Stimulated activated CD8-positive, alpha-beta memory T cell treated with anti-CD3 and anti-CD28 coated beads, Interleukin-7, amount 100 ng/mL, for 1 hour (primary cell): ENCODE data around the gene CX3CR1.
"Not testable (repeated sequence)": the region's sequence is repeated elsewhere in the genome, so short reads cannot be mapped to it uniquely, and the experiment has no call there.

Experiments
- DNase-seq, 2 donors: peaks; one replicate each; pipeline ENCODE4 v3.0.0-alpha.2; 2020; ENCODE audit warnings: low read depth in 2 of 2

CX3CR1 gene

DNA sequence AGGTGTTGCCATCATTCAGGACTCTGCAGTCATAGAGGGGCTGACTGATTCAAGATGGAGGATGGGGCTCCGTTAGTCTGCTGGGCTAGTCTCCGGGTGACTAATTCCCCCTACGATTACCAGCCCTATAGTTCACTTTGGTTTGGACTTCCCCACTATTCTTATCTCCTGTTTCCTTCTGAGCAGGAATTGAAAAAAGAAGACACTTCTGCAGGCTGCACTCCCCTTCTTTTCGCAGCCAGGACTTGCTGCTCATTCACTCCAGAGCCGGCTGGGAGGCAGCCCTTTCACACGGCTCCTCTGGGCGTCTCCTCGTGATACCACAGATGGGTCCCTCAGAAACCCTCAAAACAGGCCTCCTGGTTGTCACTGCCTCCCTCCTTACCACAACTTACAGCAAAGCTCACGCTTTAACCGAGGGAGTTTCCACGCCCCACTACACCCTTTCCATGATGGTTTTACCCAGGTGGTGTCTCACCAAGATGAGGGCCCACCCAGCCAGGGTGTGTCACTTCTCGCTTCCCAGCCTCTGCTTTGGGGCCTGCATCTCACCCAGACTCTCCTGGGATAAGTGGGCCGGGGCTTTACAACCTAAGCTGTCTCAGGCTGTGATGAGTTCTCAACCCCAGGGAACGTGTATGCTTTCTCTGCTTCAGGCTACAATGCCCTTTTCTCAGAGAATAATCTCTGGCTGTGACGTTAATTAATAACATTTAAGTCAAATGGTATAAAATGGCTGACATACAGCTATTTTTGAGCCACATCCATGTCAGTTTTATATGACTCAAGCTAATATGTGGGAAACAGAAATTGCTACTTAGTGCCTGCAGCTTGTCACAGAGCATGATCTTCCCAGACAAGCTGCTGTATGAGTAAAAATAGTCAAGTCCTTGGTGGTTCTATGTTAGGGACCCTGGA, 11.9 kb downstream of the CX3CR1 start:
- DNase-seq, result peak; percentile 45 to 60

DNA sequence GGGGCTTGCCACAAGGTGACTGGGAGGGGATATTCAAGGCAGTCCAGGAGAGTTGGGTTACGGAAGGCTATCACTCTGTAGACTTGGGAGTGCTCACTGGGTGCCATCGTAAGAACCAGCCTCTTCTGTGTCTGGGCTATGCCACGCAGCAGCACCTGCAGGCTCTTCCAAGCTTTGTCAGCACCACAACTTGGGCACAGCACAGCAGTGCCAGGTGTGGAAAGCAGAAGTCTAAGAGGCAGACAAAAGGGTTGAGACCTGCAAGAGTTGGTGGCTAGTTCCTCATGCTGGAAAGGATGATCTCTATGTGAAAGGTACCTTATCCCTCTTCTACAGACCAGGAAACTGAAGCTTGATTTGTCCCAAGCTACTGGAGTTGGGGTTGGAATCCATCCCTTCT, 15.8 kb downstream of the CX3CR1 start:
- DNase-seq, result no peak

DNA sequence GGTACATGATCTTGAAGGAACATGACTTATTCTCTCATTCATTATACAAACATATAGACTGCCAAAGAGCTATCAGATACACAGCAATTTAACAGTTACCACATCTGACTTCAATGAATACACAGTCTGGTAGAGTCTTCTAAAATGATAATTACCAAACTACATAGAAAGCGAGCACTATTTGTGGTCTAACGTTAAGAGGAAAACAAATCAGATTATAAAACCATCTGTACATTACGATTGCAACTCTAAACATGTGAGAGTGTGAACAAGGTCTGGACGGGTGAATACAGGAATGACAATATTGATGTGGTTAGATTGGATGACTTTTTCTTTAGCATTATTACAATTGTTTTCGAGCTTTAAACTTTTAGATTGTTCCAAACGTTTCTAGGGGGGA, 16.3 kb downstream of the CX3CR1 start:
- no peak for DNase-seq

DNA sequence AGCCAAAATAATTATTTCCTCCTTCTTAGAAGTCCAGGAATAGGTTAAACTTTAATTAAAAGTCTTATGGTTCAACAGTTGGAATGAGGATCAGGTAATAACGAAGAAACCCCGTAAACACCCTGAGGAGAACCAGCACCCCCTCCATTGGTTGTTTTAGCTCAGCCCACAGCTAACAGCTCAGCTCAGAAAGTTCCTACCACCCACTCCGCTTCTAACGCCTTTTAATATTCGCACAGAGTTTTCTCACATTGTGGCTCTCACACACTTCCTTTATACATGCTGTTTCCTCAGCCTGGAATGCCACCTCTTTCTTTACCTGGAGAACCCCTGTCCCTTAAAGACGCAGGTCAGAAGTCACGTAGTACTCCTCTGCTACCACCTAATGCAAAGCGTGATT, 17.0 kb downstream of the CX3CR1 start:
- no peak for DNase-seq

DNA sequence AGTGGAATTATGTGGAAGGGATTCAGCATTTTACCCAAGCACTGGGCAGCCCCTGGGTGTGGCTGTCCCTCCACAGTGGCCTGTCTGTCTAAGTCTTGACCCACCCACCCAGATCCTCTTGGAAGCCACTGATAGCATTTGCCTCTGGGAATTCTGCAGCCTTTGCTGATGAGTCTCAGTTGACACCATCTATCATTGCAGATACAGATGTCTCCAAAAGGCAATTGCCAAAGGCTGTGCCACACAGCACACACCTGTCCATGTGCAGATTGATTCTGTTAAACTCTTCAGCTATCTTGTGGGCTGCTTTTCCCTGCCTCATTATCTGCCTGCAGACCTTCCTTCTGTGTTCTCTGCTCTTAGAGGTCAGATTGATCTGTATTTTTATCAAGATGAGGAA, 18.1 kb downstream of the CX3CR1 start:
- no peak for DNase-seq

DNA sequence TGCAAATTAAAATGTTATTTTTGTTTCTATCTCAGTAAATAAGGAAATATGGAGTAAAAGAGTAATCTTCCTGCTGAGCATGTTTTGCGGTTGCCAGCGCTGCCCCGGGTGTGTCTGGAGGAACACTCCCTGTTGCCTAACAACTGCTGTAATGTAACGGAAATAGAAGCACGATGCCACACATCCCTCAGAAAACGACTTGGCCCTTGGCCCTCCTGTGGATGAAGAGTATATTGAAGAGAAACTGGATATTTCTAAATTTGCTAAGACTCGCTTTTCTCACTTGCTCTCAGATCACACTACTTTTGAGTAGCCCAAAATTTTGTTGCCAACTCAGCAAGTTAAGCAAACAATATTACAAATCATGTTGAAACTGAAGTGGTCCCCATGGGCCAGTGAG, 18.9 kb downstream of the CX3CR1 start:
- peak in 1 of 2 donors; percentile 27 for DNase-seq

DNA sequence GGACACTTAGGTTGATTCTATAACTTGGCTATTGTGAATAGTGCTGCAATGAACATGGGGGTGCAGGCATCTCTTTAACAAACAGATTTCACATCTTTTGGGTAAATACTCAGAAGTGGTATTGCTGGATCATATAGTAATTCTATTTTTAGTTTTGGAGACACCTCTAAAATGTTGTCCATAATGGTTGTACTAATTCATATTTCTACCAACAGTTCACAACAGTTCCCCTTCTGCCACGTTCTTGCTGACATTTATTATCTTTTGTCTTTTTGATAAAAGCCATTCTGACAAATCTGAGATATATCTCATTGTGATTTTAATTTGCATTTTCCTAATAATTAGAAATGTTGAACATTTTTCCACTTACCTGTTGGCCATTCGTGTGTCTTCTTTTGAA, 19.5 kb downstream of the CX3CR1 start:
- no peak for DNase-seq

DNA sequence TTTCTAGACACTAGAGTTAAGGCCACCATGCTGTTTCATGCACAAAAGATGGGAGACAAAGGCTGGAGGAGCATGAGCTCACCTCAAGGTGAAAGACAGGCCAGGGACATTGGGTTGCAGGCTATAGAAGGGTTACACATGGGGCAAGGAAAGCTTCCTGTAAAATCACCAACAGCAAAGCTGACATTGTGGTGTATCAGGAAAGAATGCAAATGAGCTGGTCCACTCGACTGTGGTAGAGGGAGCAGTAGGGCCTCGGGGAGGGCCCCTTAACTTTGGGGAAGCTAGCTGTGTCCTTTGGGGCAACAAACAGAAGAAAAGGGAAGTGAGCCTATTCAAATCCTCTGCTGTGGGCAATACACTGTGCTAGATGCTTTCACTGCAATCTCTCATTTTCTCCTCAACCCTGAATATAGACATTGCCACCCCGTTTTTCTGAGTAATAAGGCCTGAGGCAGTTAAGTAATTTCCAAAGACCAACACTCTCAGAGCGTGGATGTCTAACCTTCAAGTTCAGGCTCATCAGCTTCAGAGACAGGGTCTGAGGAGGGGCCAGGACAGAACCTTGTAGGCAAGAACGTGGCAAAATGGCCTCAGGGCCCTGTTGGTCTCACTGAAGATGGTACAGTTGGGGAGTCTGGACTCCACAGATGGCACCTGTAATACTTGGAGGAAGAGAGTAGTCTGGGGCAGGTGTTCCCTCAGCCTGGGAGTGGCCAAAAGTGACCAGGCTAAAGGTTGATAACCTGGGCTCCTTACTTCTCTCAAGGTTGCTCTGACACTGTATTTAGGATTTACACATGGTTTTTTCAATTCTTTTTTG, 24.1 kb downstream of the CX3CR1 start:
- no peak for DNase-seq

DNA sequence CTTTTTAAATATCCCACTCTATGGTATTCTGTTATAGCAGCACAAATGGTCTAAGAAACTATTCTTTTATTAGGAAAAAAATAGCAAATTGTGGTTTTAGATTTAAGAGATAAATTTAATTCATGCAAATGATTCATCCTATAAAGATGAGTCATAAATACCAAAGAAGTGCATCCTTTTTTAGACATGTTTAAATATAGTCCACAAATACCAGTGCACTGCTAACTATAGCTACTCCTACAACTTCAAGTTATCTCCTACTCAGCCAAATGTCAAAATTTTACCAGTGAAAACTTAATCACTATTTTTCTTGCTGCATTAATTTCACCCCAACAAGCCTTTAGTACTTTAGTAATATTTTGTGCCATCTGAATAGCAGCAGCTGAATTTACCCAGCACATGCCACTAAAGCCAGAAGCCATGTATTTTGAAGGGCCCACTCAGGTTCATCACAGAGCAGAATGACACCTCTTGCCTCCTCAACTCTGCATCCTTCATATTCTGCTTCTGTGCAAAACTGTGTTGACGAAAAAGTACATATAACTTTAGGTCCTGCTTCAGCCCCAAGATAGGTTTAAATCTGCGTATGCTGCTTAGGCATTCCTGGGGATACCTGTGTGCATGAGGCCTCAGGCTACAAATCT, 24.9 kb downstream of the CX3CR1 start:
- DNase-seq, result no peak

DNA sequence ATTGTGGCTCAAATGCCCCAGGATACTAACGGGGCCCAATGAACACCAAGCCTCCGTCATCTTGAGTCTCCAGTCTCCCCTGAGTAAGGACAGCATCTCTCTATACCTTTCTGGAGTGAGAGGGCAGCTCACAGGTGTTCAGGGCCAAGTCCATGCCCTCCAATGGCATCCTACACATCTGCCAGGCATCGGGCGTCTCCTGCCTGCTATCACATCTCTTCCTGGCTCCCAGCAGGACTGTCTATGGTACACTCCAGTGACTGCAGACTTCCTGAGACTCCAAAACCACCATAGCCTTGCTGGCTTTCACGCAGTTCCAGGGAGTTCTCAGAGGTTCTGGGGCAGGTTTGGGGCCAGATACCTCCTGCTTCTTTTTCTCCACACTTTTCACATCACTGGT, 28.3 kb downstream of the CX3CR1 start:
- DNase-seq, result no peak

DNA sequence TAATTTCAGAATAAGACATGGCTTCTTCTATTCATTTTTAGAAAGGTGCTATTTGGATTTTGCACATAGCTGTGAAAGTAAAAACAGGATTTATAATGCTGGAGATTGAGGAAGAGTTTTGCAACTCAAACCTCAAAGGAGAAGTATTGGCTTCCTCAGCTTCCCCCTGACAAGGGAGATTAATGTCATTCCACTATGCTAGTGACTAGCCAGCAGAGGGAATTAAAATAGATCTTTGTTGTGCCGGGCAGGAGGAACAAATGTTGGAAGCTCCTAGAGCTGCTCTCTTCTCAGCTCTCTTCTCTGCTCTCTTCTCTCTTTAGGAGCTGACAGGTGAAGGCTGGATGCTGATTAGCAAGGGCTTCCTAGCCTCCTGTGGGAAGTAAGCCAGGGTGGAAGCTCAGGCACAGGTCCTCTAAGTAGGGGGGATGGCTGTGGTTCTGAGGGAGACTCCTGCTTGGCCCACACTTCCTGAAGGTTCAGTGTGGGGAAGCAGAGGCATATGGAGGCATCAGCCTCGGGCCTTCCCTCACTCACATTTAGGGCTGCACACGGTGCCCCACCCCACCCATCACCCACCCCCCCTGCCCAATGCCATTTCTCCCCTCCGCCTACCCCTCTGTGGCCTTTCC, 29.6 kb downstream of the CX3CR1 start:
- DNase-seq, result no peak

DNA sequence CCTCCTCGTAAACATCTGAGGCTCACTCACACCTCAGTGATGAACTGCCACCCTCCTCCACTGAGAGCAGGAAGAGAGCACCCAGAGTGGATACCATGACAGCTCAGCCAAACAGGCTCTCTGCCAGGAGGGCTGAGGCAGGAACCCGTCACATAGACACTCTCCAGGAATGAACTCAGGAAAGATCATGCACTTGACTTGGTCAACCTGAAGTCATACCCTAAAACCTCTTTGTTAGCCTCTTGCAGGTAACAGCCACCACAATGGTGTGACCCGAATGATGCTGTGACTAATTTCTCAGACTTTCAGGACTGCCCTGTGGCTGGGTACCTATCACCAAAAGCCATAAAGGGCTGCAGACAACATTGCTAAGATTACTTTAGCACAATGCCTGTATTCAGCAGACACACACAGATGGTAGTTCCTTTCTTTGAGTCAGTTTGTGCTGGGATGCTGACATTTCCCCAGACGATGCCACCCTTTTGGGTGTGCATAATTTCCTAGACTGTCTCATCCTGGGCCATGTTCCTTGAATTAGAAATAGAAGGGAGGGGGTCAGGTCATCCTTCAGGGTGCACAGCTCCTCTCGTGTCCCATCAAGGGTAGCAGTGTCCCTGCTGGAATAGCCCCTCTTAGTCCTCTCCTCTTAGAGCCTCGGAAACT, 30.3 kb downstream of the CX3CR1 start:
- no peak for DNase-seq

DNA sequence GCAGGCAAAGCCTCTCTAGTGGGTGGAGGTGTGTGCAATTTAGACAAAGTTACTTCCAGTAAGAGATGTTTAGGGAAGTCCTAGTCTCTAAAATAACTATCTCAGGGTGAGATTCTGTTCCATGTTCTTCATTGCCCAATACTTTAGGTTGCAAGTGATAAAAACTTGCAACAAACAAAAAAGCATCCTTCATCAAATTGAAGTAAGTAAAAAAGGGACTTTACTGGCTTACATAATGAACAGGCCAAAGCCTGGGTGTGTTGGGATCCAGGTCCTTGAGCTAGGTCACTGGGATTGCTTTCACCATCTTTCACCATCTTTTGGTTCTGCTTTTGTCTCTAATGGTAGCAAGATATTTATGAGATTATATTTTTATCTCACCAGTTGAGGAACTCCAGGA, 38.3 kb downstream of the CX3CR1 start:
- DNase-seq, result no peak

DNA sequence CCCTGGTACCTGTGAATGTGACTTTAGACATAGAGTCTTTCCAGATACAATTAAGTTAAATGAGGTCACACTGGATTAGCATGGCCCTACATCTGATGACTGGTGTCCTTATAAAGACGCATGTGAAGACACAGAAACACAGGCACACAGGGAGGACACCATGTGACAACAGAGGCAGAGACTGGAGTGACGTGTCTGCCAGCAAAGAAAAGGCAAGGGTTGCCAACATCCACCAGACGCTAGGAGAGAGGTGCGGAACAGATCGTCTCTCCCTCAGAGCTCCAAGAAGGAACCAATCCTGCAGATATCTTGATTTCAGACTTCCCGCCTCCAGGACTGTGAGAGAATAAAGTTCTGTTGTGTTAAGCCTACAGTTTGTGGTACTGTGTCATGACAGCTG, 42.8 kb downstream of the CX3CR1 start:
- no peak for DNase-seq

DNA sequence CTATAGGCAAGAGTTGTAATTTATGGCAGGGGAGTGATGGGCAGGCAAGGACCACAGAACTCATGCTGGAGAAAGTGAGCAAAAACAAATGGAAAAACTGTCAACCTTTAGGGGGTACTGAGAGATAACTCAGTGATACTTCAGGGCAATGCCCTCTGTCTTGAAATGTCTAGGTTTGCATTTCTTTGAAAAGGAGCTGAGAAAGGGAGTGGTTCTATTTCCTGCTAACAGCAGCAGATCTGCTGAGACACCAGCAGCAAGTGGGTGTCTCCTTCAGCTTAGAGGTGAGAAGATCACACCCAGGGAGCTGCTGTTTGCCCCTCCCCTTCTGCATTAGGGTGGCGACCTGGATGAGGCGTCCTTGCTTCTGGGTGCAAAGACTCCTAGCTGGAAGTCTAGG, 45.2 kb downstream of the CX3CR1 start:
- DNase-seq, result no peak

DNA sequence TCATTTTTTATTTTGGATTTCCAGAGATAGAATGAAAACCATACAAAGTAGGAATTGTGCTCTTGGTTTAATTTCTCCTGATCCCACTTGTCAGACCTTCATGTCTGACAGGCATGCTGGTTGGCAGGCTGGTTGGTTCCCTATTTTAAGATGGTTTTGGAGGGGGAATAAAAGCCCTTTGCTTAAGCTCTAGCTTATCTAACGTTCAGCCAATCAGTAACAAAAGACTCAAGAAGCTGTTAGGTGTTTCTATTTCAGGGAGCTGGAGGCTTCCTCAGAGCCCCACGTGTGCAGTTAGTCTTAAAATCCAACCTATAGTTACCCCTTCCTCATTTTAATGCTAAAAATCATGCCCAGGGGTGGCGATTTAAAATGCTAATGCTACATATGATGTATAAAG, 47.0 kb downstream of the CX3CR1 start:
- no peak for DNase-seq

DNA sequence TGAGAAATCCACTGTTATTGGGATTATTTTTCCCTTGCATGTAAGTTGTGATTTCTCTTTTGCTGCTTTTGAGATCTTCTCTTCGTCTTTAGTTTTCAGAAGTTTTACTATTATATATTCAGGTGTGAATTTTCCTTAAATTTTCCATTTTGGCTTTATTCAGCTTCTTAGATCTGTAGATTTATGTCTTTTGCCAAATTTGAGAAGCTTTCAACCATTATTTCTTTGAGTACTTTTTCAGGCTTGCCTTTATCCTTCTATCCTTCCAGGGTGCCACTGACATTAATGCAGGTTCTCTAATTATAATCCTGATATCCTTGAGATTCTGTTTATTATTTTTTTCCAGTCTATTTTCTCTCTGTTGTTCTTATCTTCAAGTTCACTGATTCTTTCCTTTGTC, 49.4 kb downstream of the CX3CR1 start:
- DNase-seq, result no peak

DNA sequence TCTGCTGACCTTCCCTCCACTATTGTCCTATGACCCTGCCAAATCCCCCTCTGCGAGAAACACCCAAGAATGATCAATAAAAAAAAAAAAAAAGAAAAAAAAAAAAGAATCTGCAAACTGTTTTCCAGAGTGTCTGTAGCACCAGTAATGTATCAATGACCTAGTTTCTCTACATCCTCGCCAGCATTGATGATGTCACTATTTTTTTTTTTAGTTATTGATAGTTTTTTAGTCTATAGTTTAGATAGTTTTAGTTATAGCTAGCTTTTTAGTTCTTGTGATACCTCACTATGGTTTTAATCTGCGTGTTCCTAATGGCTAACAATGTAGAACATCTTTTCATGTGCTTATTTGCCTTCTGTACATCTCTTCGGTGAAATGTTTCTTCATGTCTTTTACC, 51.3 kb downstream of the CX3CR1 start:
- no peak for DNase-seq

DNA sequence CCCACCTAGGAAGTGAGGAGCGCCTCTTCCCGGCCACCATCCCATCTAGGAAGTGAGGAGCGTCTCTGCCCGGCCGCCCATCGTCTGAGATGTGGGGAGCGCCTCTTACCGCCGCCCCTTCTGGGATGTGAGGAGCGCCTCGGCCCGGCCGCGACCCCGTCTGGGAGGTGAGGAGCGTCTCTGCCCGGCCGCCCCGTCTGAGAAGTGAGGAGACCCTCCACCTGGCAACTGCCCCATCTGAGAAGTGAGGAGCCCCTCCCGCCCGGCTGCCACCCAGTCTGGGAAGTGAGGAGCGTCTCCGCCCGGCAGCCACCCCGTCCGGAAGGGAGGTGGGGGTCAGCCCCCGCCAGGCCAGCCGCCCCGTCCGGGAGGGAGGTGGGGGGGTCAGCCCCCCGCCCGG, 52.2 kb downstream of the CX3CR1 start:
- not testable (repeated sequence) for DNase-seq

DNA sequence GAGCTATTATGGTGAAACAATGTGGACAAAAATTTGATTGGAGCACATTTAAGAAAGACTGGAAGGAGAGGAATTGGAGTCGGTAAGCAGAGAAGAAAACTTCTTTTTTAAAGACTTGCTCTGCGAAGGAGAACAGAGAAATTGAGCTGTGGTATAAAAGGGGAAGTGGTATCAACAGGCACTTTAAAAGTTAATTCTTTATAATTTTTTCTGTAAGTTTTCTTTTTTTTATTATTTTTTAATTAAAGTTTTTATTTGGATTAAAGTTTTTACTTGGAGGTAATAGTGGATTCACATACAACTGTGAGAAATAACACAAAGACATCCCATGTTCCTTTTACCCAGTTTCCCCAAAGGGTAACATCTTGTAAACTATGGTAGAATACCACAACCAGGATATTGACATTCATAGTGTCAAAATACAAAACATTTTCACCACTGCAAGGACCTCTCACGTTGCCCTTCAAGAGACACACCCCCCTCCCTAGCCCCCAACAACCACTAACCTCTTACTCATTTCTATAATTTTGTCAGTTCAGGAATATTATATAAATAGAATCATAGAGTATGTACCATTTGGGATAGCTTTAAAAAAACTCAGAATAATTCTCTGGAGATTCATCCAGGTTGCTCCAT, 53.6 kb downstream of the CX3CR1 start:
- no peak for DNase-seq

DNA sequence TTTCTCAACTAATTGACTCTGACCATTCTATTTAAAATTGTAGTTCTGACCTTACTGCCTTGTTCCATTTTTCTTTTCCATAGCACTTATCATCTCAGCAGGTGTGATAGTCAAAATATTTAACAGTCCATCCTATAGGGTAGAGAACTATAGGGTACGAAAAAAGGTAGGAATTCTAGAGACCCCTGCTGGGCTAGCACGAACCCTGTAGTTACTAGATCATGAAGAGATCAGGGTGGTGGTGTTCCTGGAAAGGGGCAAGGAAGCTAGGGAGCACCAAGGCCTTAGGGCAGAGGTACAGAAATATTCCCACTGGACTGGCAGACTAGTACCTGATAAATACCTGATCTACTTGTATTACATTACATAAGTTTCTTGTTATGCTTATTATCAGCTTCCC, 55.5 kb downstream of the CX3CR1 start:
- no peak for DNase-seq
